Measurements from ENCODE around the gene MORF4L1. TPM values are rescaled to one million over a fixed set of nuclear protein-coding genes. Genes with fewer than 3 reads are reported as not detected.
"Not testable (repeated sequence)": the region's sequence is repeated elsewhere in the genome, so short reads cannot be mapped to it uniquely, and the experiment has no call there.

Gene MORF4L1
- total RNA-seq, 4 donors from 2014 or later = 103 to 149 (median 127) TPM

- H3K27ac ChIP-seq = no peak overlapping the region
- no peaks in the 10 kb centered on the region for H3K9me3 ChIP-seq
- H3K4me3 ChIP-seq = no peak overlapping the region
- peaks cover 100% of the 10 kb centered on the region for H3K36me3 ChIP-seq
- WGBS = 70% methylated on average over 3 of the region's 3 CpGs
- DNase-seq (ENCODE audit: low spot score in 2 of 2) = no peak
- H3K4me1 ChIP-seq = no peaks in the 10 kb centered on the region
- TF ChIP-seq EP300 (IDR thresholded peaks at IDR 0.05) (no peak), POLR2AphosphoS5 (IDR thresholded peaks at IDR 0.05) (no peak)
- H3K27me3 ChIP-seq = no peaks in the 10 kb centered on the region
Observed at GRCh38 chr15:78895471-78895870, 22.8 kb downstream of the MORF4L1 start.

GRCh38 chr15:78898540-78898939, 25.9 kb downstream of the MORF4L1 start:
- no peak overlapping the region for H3K27ac ChIP-seq
- no peak for DNase-seq (ENCODE audit: low spot score in 2 of 2)
- no peak overlapping the region for H3K4me3 ChIP-seq
- H3K36me3 ChIP-seq = peaks cover 100% of the 10 kb centered on the region
- TF ChIP-seq POLR2A (IDR thresholded peaks at IDR 0.05) (no peak), EP300 (IDR thresholded peaks at IDR 0.05) (no peak), POLR2AphosphoS5 (IDR thresholded peaks at IDR 0.05) (no peak)
- TF ChIP-seq, protein P1, sequence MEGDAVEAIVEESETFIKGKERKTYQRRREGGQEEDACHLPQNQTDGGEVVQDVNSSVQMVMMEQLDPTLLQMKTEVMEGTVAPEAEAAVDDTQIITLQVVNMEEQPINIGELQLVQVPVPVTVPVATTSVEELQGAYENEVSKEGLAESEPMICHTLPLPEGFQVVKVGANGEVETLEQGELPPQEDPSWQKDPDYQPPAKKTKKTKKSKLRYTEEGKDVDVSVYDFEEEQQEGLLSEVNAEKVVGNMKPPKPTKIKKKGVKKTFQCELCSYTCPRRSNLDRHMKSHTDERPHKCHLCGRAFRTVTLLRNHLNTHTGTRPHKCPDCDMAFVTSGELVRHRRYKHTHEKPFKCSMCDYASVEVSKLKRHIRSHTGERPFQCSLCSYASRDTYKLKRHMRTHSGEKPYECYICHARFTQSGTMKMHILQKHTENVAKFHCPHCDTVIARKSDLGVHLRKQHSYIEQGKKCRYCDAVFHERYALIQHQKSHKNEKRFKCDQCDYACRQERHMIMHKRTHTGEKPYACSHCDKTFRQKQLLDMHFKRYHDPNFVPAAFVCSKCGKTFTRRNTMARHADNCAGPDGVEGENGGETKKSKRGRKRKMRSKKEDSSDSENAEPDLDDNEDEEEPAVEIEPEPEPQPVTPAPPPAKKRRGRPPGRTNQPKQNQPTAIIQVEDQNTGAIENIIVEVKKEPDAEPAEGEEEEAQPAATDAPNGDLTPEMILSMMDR (IDR thresholded peaks at IDR 0.05) = no peak
- no peaks in the 10 kb centered on the region for H3K27me3 ChIP-seq
- H3K4me1 ChIP-seq = no peaks in the 10 kb centered on the region
- no peaks in the 10 kb centered on the region for H3K9me3 ChIP-seq
- 65% methylated on average over 4 of the region's 4 CpGs for WGBS

- DNase-seq (ENCODE audit: low spot score in 2 of 2); H3K4me1 ChIP-seq; H3K4me3 ChIP-seq; H3K27me3 ChIP-seq; H3K9me3 ChIP-seq; H3K27ac ChIP-seq: not testable (repeated sequence)
- peaks cover 99% of the 10 kb centered on the region for H3K36me3 ChIP-seq
- 94% methylated on average over 14 of the region's 14 CpGs for WGBS
Observed at GRCh38 chr15:78900819-78901533, 28.3 kb downstream of the MORF4L1 start.

DNA sequence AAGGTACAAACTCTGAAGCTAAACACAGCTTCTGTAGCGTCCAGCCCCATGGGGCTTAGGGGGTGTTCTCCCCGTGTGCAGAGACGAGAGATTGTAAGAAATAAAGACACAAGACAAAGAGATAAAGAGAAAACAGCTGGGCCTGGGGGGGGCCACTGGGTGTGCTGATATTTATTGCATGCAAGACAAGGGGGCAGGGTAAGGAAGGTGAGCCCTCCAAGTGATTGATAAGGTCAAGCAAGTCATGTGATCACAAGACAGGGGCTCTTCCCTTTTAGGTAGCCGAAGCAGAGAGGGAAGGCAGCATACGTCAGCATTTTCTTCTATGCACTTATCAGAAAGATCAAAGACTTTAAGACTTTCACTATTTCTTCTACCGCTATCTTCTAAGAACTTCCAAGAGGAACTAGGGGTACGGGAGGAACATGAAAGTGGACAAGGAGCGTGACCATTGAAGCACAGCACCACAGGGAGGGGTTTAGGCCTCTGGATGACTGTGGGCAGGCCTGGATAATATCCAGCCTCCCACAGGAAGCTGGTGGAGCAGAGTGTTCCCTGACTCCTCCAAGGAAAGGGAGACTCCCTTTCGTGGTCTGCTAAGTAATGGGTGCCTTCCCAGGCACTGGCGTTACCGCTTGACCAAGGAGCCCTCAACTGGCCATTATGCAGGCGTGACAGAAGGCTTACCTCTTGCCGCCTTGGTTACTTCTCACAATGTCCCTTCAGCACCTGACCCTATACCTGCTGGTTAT, 29.8 kb downstream of the MORF4L1 start:
- peaks cover 99% of the 10 kb centered on the region for H3K36me3 ChIP-seq
- not testable (repeated sequence) for H3K4me3 ChIP-seq; H3K27ac ChIP-seq; H3K4me1 ChIP-seq; H3K9me3 ChIP-seq; H3K27me3 ChIP-seq; DNase-seq (ENCODE audit: low spot score in 2 of 2)
- WGBS = 78% methylated on average over 13 of the region's 13 CpGs

DNA sequence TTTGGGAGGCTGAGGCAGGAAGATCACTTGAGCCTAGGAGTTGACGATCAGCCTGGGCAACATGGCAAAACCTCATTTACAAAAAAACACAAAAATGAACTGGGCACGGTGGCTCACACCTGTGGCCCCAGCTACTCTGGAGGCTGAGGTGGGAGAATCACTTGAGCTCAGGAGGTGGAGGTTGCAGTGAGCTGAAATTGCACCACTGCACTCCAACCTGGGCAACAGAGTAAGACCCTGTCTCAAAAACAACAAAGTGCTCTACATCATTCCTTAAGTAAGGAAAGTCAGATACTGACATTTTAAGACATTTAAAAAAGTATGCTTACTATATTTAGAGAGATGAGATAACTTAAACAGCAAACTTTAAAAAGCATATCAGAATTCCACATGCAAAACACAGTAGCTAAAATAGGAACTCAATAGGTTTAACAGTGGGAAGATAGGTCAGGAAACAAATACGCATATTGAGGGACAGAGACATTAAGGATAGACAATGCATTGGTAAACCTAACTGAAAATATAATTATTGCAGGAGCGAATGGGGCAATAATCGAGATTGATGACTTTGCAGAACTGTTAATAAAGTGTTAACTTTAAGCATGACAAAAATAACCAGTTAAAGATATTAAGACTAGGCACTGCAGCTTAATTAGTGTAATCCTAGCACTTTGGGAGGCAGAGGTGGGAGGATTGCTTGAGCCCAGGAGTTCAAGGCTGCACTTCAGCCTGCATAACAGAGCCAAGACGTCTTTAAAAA, 32.1 kb downstream of the MORF4L1 start:
- TF ChIP-seq EP300 (IDR thresholded peaks at IDR 0.05) (no peak), POLR2A (IDR thresholded peaks at IDR 0.05) (no peak), POLR2AphosphoS5 (IDR thresholded peaks at IDR 0.05) (no peak)
- TF ChIP-seq, protein P1 (IDR thresholded peaks at IDR 0.05) = no peak
- Histone ChIP-seq H3K4me1 (peaks cover 9% of the 10 kb centered on the region), H3K27ac (no peak overlapping the region), H3K4me3 (no peak overlapping the region), H3K36me3 (peaks cover 97% of the 10 kb centered on the region), H3K27me3 (no peaks in the 10 kb centered on the region), H3K9me3 (no peaks in the 10 kb centered on the region)
- DNase-seq (ENCODE audit: low spot score in 2 of 2) = no peak
- 83% methylated on average over 6 of the region's 6 CpGs for WGBS

DNA sequence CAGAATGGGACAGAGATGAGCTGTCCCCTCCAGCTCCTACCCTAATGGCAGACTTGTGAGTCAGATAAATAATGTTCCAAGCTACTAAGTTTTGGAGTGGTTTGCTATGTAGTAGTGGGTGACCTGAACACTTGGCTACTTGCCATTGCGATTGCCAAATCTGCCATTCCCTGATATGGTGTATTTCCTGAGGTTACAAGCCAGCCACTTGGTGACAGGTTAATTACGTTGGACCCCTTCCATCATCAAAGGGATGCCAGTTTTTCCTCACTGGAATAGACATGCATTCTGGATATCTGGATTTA, 33.6 kb downstream of the MORF4L1 start:
- no peak for DNase-seq (ENCODE audit: low spot score in 2 of 2)
- H3K27me3 ChIP-seq = no peaks in the 10 kb centered on the region
- H3K9me3 ChIP-seq = no peaks in the 10 kb centered on the region
- no peak overlapping the region for H3K4me3 ChIP-seq
- peaks cover 13% of the 10 kb centered on the region for H3K4me1 ChIP-seq
- 48% methylated on average over 2 of the region's 2 CpGs for WGBS
- H3K36me3 ChIP-seq = peaks cover 97% of the 10 kb centered on the region
- H3K27ac ChIP-seq = no peak overlapping the region
- TF ChIP-seq, protein P1 (IDR thresholded peaks at IDR 0.05) = no peak
- no peak for TF ChIP-seq POLR2A (IDR thresholded peaks at IDR 0.05)
- no peak for TF ChIP-seq POLR2AphosphoS5 (IDR thresholded peaks at IDR 0.05)
- TF ChIP-seq EP300 (IDR thresholded peaks at IDR 0.05) = no peak
